ACC112 (cell line): Measurements from ENCODE around the gene KYNU.
"Not testable (repeated sequence)": the region's sequence is repeated elsewhere in the genome, so short reads cannot be mapped to it uniquely, and the experiment has no call there.

ENCODE experiments used
- H2AFZ ChIP-seq: fragments of 200-600 bp; sonication (generic); one replicate; pipeline ENCODE4 v1.6.0; 2017; ENCODE audit warnings: antibody characterized with exemption, low read length; ENCODE audit not compliant: unreplicated experiment
- H3K27ac ChIP-seq: fragments of 200-600 bp; sonication (generic); 2 replicates; pipeline ENCODE4 v1.5.1; 2014; ENCODE audit warnings: low read depth, mild to moderate bottlenecking, antibody characterized with exemption, low read length, moderate library complexity
- H3K27me3 ChIP-seq: fragments of 200-600 bp; sonication (generic); 2 replicates; pipeline ENCODE4 v1.6.1; 2014; ENCODE audit warnings: mild to moderate bottlenecking, antibody characterized with exemption, low read length, moderate library complexity, mixed read lengths; ENCODE audit not compliant: insufficient read depth
- H3K36me3 ChIP-seq: fragments of 200-600 bp; sonication (generic); 2 replicates; pipeline ENCODE4 v1.6.1; 2016; ENCODE audit warnings: mild to moderate bottlenecking, antibody characterized with exemption, low read length, moderate library complexity, mixed read lengths; ENCODE audit not compliant: insufficient read depth
- H3K4me1 ChIP-seq: fragments of 200-600 bp; sonication (generic); one replicate; pipeline ENCODE4 v1.6.1; 2016; ENCODE audit warnings: low read length, mixed read lengths; ENCODE audit not compliant: insufficient read depth, unreplicated experiment, control insufficient read depth
- H3K4me3 ChIP-seq: fragments of 200-600 bp; sonication (generic); 2 replicates; pipeline ENCODE4 v1.5.1; 2014; ENCODE audit warnings: mild to moderate bottlenecking, low read depth, low read length
- H3K79me2 ChIP-seq: fragments of 200-600 bp; sonication (generic); one replicate; pipeline ENCODE4 v1.6.0; 2016; ENCODE audit warnings: low read length; ENCODE audit not compliant: control insufficient read depth, unreplicated experiment, insufficient read depth

The KYNU gene

DNA sequence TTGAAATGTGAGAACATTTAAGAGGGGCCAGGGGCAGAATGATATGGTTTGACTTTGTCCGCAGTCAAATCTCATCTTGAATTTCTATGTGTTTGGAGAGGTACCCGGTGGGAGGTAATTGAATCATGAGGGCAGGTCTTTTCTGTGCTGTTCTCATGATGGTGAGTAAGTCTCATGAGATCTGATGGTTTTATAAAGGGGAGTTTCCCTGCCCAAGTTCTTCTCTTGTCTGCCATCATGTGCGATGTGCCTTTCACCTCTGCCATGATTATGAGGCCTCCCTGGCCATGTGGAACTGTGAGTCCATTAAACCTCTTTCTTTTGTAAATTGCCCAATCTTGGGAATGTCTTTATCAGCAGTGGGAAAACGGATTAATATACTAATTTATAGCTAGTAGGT, 176.0 kb downstream of the KYNU start:
- not testable (repeated sequence) for H3K4me3 ChIP-seq

DNA sequence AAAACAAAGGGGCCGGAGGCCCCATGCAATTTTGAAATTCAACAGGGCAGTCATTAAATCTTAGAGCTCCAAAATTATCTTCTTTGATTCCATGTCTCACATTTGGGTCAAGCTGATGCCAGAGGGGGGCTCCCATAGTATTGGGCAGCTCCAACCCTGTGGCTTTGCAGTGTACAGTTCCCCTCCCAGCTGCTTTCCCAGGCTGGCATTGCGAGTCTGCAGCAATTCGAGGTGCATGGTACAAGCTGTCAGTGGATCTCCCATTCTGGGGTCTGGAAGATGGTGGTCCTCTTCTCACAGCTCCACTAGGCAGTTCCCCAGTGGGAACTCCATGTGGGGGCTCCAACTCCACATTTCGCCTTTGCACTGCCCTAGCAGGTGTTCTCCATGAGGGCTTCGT, 179.1 kb downstream of the KYNU start:
- H2AFZ ChIP-seq: no peak overlapping the region
- no peak overlapping the region for H3K4me3 ChIP-seq
- no peaks in the 10 kb centered on the region for H3K79me2 ChIP-seq
- no peaks in the 10 kb centered on the region for H3K36me3 ChIP-seq
- H3K27me3 ChIP-seq: no peaks in the 10 kb centered on the region
- no peaks in the 10 kb centered on the region for H3K4me1 ChIP-seq
- H3K27ac ChIP-seq: no peak overlapping the region

More for the DNA sequence above, 176.0 kb downstream of the KYNU start:
- not testable (repeated sequence) for H2AFZ ChIP-seq, H3K27me3 ChIP-seq, H3K27ac ChIP-seq, H3K36me3 ChIP-seq, H3K4me1 ChIP-seq, H3K79me2 ChIP-seq

DNA sequence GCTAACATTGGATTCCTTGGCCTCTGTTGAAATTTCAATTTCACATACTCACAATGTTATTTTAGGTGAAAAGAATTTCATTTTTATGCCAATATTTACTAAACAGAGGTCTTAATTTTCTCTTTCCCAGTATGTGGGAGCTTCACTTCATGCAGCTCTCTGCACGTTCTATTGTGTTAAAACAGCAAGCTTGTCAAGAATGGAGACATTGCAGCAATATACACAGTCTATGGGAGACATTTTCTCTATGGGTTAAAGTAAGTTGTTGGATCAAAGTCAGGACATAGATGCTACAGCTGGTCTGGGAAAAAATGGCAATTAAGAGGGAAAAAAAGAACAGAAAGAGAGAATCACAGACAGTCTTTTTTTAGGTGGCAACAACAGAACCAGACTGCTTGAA, 181.4 kb downstream of the KYNU start:
- Histone ChIP-seq H3K79me2 (no peaks in the 10 kb centered on the region), H3K4me3 (no peak overlapping the region), H2AFZ (no peak overlapping the region), H3K36me3 (no peaks in the 10 kb centered on the region), H3K27me3 (no peaks in the 10 kb centered on the region), H3K27ac (no peak overlapping the region), H3K4me1 (no peaks in the 10 kb centered on the region)

DNA sequence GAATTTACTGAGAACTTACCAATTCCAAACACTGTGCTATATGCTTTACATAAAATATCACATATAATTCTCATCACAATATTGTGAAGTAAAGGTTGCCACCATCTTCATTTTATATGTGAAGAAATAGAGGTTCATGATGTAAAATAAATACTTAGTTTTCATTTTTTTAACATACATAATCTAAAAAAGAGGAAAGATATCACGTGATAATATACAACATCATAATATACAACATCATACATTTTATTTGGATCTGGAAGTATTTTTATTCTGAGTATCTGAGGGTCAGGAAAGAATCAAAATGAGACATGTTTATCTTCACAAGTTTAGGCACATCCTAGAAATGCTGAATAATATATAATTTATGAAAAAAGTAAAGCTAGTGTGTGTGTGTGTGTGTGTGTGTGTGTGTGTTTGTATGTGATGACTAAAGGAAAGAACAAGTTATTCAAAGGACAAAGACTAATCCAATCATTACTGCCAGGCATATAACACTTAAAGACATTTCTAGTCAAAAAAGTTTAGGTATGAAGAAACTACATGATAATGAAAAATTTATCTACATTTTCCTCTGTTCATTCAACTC, 186.2 kb downstream of the KYNU start:
- H3K4me3 ChIP-seq: no peak overlapping the region
- no peak overlapping the region for H2AFZ ChIP-seq
- H3K36me3 ChIP-seq: no peaks in the 10 kb centered on the region
- H3K27ac ChIP-seq: no peak overlapping the region
- no peaks in the 10 kb centered on the region for H3K4me1 ChIP-seq
- H3K27me3 ChIP-seq: no peaks in the 10 kb centered on the region
- H3K79me2 ChIP-seq: no peaks in the 10 kb centered on the region

DNA sequence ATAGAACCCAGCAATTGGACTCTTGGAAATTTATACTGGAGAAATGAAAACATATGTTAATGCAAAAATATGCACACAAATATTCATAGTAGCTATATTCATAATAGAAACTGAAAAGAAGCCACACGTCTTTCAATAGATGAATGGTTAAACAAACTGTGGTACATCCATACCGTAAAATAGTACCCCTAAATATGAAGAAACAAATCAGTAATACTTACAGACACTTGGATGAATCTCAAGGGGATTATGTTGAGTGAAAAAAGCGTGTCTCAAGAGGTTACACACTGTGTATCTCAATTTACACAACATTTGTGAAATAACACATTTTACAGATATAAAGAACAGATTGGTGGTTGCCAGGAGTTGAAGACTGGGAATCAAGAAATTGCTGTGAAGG, 190.6 kb downstream of the KYNU start:
- Histone ChIP-seq H3K4me3 (no peak overlapping the region), H3K27me3 (no peaks in the 10 kb centered on the region), H3K4me1 (no peaks in the 10 kb centered on the region), H2AFZ (no peak overlapping the region), H3K79me2 (no peaks in the 10 kb centered on the region), H3K36me3 (no peaks in the 10 kb centered on the region), H3K27ac (no peak overlapping the region)

DNA sequence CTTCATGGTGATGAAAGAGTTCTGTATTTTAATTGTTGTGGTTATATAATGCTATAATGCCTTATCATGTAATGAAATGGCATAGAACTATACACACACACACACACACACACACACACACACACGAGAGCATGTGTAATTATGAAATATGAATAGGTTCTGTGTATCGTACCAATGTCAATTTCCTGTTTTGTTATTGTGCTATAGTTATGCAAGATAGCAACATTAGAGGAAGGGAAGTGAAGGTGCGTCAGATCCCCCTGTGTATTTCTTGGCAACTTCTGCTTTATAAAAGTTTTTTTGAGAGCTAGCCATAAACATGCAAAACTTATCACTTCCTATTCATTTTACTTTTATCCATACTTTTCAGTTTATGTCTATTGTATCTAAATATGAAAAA, 191.0 kb downstream of the KYNU start:
- H3K79me2 ChIP-seq: no peaks in the 10 kb centered on the region
- no peaks in the 10 kb centered on the region for H3K27me3 ChIP-seq
- H3K27ac ChIP-seq: no peak overlapping the region
- no peak overlapping the region for H2AFZ ChIP-seq
- H3K4me1 ChIP-seq: no peaks in the 10 kb centered on the region
- H3K4me3 ChIP-seq: no peak overlapping the region
- no peaks in the 10 kb centered on the region for H3K36me3 ChIP-seq

DNA sequence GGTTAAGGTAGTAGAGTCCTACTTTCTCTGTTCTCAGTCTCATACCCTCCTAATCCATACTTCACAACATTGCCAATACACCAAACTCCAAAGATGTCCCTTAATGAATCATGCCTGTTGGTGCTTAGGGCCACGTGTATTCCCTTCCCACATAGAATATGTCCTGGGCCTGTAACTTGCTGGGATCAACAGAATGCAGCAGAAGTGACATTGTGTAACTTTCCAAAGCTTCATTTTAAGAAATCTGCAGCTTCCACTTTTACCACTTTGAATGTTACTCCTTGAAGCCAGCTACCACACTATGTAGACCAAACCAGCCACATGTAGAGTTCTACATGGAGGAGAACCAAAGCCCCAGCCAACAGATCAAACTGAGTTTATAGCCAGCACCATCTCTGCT, 193.2 kb downstream of the KYNU start:
- Histone ChIP-seq H3K4me3 (no peak overlapping the region), H3K79me2 (no peaks in the 10 kb centered on the region), H3K27ac (no peak overlapping the region), H3K36me3 (no peaks in the 10 kb centered on the region), H3K27me3 (no peaks in the 10 kb centered on the region), H2AFZ (no peak overlapping the region), H3K4me1 (no peaks in the 10 kb centered on the region)

DNA sequence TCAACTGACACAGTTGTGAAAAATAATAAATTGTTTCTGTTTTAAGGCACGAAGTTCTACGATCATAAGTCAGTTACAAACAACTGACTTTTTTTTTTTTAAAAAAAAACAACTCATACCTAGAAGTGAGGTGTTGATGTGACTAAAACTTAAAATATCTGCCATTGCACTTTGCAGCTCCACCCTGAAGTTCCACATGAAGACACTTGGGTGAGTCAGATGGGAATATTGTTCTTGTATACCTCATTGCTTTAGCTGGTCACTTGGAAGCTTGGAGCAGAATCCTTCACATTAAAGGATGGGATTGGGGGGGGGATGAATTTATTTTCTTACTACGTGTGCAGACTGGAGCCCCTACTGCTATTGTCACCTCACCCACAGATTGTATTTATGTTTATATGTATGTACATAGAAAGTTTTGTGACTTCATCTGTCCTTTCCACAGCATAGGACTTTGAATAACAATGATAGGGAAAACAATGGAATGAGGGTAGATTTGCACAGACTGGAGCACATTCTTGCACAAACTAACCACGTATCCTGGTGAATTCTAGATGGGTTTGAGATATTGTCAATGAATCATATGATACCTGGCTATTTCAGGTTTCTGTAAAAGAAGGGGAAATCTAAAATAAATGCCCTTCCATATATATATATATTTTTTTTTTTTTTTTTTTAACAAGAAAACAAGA, 193.9 kb downstream of the KYNU start:
- no peak overlapping the region for H3K4me3 ChIP-seq
- H3K4me1 ChIP-seq: no peaks in the 10 kb centered on the region
- no peaks in the 10 kb centered on the region for H3K27me3 ChIP-seq
- no peaks in the 10 kb centered on the region for H3K79me2 ChIP-seq
- no peak overlapping the region for H2AFZ ChIP-seq
- no peaks in the 10 kb centered on the region for H3K36me3 ChIP-seq
- no peak overlapping the region for H3K27ac ChIP-seq

DNA sequence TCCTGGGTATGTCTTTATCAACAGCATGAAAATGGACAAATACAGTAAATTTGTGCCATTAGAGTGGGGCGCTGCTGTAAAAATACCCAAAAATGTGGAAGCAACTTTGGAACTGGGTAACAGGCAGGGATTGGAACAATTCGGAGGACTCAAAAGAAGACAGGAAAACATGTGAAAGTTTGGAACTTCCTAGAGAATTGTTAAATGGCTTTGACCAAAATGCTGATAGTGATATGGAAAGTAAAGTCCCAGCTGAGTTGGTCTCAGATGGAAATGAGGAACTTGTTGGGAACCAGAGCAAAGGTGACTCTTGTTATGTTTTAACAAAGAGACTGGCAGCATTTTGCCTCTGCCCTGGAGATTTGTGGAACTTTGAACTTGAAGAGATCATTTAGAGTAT, 197.4 kb downstream of the KYNU start:
- not testable (repeated sequence) for H3K36me3 ChIP-seq, H2AFZ ChIP-seq, H3K4me1 ChIP-seq, H3K27ac ChIP-seq, H3K4me3 ChIP-seq, H3K27me3 ChIP-seq, H3K79me2 ChIP-seq

DNA sequence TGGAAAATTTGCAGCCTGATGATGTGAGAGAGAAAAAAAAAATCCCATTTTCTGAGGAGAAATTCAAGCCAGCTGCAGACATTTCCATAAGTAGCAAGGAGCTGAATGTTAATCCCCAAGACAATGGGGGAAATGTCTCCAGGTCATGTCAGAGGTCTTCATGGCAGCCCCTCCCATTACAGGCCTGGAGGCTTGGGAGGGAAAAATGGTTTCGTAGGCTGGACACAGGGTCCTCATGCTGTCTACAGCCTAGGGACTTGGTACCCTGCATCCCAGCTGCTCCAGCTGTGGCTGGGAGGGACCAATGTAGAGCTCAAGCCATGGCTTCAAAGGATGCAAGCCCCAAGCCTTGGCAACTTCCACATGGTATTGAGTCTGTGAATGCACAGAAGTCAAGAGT, 198.2 kb downstream of the KYNU start:
- H3K79me2 ChIP-seq: no peaks in the 10 kb centered on the region
- H3K4me3 ChIP-seq: no peak overlapping the region
- no peaks in the 10 kb centered on the region for H3K27me3 ChIP-seq
- H3K27ac ChIP-seq: no peak overlapping the region
- no peaks in the 10 kb centered on the region for H3K36me3 ChIP-seq
- H3K4me1 ChIP-seq: no peaks in the 10 kb centered on the region
- H2AFZ ChIP-seq: no peak overlapping the region

DNA sequence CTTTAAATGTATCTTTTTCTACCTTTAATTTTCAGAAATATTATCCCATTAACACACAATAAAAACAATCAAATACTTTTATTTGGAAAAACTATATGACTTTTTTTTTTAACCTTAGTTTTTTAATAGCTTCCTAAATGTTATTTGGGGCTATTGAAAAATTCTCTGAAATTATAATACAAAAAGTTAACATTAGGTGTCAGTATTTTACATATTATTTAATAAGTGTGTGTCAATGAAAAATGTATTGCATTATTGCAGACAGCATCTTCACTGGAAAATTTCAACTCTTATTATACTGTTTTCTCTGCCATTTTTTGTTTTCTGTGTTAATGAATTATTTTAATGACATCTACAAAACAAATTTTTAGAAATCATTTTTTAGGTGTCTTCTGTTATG, 200.6 kb downstream of the KYNU start:
- Histone ChIP-seq H3K27ac (no peak overlapping the region), H2AFZ (no peak overlapping the region), H3K27me3 (no peaks in the 10 kb centered on the region), H3K36me3 (no peaks in the 10 kb centered on the region), H3K79me2 (no peaks in the 10 kb centered on the region), H3K4me1 (peaks cover under 1% of the 10 kb centered on the region), H3K4me3 (no peak overlapping the region)
